Stimulated activated CD8-positive, alpha-beta memory T cell treated with anti-CD3 and anti-CD28 coated beads, Interleukin-7, amount 100 ng/mL, for 4 hours (primary cell): ENCODE results near the gene ST3GAL5.
"Not testable (repeated sequence)": the region's sequence is repeated elsewhere in the genome, so short reads cannot be mapped to it uniquely, and the experiment has no call there.

Source experiments
- DNase-seq, 2 donors: peaks; one replicate each; pipeline ENCODE4 v3.0.0-alpha.2; 2020; ENCODE audit warnings: low read depth in 2 of 2

ST3GAL5 gene

GRCh38 chr2:85838181-85838580 is 50.6 kb downstream of the ST3GAL5 start:
- no peak for DNase-seq

DNA sequence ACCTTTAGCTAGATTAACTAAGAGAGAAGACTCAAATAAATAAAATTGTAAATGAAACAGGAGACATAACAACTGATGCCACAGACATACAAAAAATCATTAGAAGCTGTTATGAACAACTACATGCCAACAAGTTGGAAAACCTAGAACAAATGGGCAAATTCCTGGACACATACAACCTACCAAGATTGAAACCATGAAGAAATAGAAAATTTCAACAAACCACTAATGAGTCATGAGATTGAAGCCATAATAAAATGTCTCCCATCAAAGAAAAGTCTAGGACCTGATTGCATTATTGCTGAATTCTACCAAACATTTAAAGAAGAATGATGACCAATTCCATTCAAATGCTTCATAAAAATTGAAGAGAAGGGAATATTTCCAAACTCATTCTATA is 54.3 kb downstream of the ST3GAL5 start:
- DNase-seq, result no peak

- no peak for DNase-seq
Measured at GRCh38 chr2:85831735-85832134, 57.1 kb downstream of the ST3GAL5 start.

DNA sequence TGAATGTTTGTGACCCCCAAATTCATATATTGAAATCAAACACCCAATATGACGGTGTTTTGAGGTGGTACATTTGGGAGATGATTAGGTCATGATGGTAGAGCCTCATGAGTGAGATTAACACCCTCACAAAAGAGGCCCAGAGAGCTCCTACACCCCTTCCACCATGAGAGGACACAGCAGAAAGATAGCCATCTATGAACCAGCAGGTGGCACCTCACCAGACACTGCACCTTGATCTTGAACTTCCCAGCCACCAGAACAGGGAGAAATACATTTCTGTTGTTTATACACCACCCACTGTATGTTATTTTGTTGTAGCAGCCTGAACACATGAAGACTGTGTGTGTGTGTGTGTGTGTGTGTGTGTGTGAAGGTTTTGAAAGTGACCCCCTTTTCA is 58.1 kb downstream of the ST3GAL5 start:
- no peak for DNase-seq

DNA sequence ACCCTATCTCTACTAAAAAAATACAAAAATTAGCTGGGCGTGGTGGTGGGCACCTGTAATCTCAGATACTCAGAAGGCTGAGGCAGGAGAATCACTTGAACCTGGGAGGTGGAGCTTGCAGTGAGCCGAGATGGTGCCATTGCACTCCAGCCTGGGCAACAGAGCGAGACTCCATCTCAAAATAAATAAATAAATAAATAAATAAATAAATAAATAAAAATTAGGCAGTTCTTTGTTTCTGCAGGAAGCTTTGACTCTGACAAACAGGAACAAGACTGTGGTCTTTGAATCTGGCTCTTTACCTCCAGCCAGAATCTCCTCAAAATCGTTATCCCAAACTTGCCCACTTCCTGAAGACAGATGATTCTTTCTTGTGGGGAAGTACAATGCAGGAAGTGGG is 59.4 kb downstream of the ST3GAL5 start:
- DNase-seq, result not testable (repeated sequence)

DNA sequence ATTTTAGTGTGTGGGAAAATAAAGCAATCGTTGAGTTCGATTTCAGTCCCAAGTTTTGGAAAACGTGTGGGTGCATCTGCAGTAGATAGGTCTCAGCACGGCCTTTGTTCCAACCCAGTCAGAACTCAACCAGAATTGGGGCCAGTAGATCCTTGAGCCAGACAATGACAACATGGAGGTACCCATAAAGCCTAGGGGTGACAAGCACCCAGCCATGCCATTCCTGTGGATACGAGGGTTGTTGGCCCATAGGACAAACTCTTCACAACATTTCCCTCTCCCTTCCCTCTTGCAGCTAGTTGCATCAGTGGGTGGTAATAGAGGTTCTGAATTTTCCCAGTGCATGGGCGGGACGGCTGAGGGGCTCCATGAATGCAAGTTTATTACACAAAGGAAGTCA is 60.1 kb downstream of the ST3GAL5 start:
- no peak for DNase-seq

DNA sequence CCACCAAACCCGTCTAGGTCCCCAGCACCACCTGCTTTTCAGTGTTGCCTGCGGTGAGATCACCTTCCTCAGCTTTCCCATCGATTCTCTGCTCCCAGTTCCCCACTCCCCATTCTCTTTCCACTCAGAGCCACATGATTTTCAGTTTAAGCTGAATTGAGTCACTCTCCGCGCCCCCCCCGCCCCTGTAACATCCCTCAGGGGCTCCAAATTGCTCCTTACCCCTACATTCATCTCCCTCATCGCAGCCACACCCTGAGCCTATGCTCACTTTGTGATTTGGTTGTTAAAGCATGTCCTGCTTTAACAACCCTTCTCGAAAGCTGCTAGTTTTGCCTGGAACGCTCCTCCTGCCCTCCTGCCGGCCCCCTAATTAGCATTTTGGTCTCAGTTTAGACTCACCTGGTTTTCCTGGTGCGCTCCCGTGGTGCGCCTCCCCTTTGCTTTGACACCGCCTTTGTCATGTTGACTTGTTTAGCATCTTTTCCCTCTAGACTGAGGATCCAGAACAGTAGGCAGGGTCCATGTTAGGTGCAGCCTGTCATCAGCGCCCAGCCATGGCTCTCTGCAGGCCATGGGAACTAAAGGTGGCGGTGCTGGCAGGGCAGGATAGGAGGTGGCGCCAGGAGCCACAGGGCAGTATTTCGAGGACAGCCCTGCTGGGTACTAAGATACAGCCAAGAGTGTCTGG is 60.8 kb downstream of the ST3GAL5 start:
- DNase-seq, result no peak

DNA sequence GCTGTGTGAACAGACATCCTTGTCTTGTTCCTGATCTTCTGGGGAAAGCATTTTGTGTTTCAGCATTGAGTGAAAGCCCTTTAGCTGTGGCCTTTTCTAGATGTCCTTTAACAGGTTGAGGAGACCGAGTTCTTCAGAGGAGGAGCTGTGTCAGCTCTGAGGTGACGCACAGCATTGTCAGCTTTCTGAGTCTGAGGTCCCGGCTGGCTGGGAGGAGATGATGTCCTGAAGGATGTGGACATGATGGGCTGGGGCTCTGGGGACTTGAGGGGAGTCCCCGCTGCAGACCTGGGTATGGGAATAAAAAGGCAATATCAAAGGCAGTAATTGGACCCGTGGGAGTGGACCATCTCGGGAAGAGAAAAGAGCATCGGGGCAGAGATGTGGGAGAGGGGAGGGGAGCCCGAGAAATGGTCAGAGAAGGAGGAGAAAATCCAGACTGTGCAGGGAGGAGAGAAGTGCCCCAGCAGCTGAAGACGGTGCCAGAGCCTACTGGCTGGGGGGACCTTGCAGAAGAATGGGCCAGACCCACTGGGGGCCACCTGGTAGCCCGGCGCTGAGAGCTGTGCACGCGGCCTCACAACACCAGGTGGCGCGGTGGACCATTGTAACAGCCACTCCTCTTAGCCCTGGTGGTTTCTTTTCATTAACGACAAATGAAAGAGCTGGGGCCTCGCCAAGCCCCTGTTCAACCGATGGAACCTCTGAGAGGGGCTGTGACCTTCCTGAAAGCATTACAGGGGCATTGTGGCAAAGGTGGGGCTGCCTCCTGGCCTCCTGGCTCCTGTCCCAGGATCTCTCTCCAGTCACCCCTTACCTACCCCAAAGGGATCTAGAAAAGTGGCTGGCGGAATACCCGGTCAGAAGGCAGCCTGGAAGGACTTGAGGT is 61.6 kb downstream of the ST3GAL5 start:
- DNase-seq, result peak; percentile 63 to 65

DNA sequence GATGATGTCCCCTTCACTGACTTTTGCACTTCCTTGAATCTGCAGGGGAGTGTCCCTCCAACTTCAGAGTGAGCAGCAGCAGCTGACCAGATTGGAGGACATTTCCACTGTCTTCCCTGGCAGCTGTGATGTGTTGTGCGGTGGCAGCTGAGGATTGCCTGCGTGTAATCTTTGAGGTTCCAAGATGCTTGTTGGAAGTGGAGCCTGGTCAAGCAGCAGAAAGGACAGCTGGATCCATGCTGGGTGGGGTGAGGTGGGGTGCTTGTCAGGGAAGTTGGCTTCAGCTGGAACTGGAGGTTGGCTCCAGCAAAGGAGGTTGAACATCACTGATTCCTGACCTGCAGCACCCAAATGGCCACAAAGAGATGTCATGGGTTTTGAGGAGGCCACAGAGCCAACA is 64.8 kb downstream of the ST3GAL5 start:
- DNase-seq, result no peak

DNA sequence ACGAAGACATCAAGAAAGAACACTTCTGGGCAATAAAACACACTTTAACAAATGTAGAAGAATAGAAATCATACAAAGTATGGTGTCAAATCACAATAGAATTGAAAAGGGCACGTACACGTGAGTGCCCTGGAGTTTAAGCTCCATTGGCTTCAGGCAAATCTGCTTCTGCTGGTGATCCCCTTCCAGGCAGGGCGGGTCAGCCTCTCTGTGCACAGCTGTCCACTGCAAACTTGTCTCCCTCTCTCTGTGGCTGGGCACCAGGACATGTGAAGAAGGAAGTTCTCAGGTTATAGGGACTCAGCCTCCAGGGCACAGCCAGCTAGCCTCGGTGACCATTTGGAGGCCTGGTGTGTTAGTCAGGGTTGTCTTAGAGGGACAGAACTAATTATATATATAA is 66.0 kb downstream of the ST3GAL5 start:
- no peak for DNase-seq

DNA sequence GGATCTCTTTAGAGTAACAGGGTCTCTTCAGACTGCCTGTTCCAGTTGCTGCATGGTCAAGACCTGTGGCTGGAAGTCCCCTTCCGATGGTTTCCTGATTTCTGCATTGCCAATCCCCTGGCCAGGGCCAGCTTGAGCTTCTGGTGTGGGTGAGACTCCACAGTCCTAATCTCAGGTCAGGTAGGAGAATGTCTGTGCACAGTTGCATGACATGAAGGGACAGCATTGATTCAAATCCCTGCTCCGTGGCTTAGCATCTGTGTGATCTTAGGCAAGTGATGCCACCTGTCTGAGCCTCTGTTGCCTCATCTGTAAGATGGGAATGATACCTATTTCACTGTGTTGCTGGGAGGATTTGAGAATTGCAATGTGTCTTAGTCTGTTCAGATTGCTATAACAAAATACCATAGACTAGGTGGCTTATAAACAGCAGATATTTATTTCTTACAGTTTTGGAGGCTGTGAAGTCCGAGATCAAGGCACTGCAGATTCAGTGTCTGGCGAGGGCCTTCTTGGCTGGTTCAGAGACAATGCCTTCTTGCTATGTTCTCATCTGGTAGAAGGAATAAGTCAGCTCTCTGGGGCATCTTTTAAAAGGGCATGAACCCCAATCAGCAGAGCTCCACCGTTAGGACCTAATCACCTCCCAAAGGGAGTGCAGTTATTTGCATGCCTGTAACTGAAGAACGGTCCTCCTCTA is 68.8 kb downstream of the ST3GAL5 start:
- no peak for DNase-seq

GRCh38 chr2:85814802-85815550 is 73.8 kb downstream of the ST3GAL5 start:
- no peak for DNase-seq

GRCh38 chr2:85813982-85814801 is 74.6 kb downstream of the ST3GAL5 start:
- peak; percentile 67 to 71 for DNase-seq

- DNase-seq, result no peak
Measured at GRCh38 chr2:85813211-85813981, 75.4 kb downstream of the ST3GAL5 start.

- no peak for DNase-seq
Measured at GRCh38 chr2:85812094-85812735, 76.6 kb downstream of the ST3GAL5 start.

DNA sequence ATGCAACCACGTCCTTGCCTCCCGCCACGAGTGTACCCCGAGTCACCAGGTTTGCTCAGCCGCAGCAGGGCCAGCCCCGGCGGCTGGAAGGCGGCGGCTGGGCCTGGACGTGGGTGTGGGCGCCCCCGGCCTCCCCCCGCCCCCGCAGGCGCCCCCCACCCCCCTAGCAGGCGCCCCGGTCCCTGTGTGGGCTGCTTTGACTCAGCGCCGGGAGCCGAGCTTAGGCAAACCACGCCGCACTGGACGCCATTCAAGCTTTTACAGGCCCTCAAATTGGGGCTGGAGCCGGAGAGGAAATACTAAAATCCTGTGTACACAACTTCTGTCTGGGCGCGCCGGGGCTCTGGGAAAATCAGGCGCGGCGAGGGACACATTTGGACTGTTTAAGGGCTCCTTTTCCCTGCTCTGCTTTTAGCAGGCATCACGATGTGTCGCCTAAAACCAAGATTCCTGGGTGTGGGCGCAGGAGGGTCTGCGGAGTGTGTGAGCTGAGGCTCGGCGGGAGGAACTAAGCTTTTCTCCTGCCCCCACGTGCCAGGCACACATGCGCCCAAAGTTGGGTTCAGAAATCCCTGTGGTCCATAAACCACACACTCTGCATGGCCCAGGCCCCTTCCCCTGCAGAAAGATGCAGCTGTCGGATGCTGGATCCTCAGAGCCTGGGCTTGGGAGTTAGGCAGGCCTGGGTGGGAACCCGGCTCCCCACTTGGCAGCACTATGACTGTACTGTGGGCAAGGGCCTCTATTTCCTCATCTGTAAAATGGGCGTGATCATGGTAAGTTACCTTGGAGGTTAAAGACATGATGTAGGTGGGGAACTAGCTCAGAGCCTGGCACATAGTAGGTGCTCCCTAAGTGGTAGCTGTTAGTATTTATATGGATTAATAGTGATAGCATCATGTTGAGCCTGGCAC is 77.4 kb downstream of the ST3GAL5 start:
- no peak for DNase-seq

- DNase-seq, result no peak
Measured at GRCh38 chr2:85810371-85811179, 78.2 kb downstream of the ST3GAL5 start.

DNA sequence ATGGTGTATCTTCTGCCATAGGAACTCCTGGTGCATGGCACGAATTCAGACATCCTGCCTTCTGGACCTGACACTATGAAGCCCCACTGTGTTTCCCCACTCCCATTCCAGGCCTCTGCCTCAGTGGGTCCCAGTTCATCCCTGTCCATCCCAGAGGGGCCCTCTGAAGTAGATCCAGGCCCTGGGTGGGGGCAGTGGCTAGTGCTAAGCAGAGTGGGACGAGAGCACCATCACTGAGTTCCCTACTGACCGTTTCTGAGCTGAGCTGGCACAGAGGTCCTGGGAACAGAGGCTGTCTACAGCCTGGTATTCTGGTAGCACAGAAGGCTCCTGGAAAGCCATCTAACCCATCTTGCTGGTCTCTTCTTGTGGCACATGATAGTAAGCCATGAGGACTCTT is 81.0 kb downstream of the ST3GAL5 start:
- no peak for DNase-seq
